HEK293 (cell line): ENCODE data around the gene CMIP.

Source experiments
- ZNF121 ChIP-seq: fragments of 450-650 bp; formaldehyde crosslinking; IDR thresholded peaks from 2 replicates; pipeline ENCODE4 v1.5.1; 2016; ENCODE audit warnings: missing biosample characterization, missing genetic modification characterization
- TF ChIP-seq, protein P1 (sequence below): fragments of 450-650 bp; formaldehyde crosslinking; IDR thresholded peaks from 2 replicates; pipeline ENCODE4 v1.5.1; 2016; ENCODE audit warnings: missing biosample characterization, missing genetic modification characterization

DNA sequence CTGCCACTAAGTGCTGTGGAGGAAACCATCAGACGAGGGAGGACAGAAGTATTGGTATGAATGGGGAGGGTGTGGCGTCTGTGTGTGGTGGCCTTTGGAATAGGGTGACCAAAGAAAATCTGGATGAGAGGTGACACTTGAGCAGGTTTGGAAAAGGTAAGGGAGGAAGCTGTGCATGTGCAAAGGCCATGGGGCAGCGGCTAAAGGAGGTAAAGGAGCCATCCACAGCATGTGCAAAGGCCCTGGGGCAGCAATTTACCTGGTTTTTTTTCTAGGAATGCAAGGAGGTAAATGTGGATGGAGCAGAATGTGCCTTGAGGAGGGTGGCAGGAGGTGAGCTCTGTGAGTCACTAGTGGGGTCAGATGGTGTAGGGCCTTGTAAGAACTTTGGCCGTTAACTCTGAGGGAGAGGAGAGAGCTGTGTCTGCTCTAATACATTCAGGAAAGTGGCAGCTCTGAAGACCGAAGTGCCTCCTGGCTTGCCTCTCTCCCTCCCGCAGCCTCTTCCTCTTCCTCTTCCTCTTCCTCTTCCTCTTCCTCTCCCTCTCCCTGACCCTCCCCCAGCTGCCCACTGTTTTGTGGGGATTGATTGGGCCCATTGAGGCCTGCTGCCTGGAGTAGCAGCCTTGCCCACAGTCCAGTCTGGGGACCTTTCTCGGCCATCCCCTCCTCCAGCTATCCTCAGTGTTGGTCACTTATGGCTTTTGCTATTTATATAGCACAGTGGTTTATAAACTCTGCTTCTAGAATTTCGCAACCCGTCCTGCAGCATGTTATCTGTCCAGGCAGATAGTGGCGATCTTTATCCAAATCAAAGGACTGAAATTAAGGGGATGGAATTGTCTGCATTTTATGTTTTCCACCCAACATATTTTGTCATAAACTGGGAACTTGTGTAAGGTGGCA, 38.7 kb downstream of the CMIP start:
- TF ChIP-seq, protein P1, sequence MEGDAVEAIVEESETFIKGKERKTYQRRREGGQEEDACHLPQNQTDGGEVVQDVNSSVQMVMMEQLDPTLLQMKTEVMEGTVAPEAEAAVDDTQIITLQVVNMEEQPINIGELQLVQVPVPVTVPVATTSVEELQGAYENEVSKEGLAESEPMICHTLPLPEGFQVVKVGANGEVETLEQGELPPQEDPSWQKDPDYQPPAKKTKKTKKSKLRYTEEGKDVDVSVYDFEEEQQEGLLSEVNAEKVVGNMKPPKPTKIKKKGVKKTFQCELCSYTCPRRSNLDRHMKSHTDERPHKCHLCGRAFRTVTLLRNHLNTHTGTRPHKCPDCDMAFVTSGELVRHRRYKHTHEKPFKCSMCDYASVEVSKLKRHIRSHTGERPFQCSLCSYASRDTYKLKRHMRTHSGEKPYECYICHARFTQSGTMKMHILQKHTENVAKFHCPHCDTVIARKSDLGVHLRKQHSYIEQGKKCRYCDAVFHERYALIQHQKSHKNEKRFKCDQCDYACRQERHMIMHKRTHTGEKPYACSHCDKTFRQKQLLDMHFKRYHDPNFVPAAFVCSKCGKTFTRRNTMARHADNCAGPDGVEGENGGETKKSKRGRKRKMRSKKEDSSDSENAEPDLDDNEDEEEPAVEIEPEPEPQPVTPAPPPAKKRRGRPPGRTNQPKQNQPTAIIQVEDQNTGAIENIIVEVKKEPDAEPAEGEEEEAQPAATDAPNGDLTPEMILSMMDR (tag by site-specific recombination), result no peak
- no peak for TF ChIP-seq ZNF121 (tag by site-specific recombination)
